ENCODE data around the gene DTNA. TPM values are rescaled to one million over a fixed set of nuclear protein-coding genes. Genes with fewer than 3 reads are reported as not detected.
"Not testable (repeated sequence)": the region's sequence is repeated elsewhere in the genome, so short reads cannot be mapped to it uniquely, and the experiment has no call there.

DTNA gene
- total RNA-seq, 4 donors from 2014 or later, result 26.1 to 58.3 (median 40.3) TPM

DNA sequence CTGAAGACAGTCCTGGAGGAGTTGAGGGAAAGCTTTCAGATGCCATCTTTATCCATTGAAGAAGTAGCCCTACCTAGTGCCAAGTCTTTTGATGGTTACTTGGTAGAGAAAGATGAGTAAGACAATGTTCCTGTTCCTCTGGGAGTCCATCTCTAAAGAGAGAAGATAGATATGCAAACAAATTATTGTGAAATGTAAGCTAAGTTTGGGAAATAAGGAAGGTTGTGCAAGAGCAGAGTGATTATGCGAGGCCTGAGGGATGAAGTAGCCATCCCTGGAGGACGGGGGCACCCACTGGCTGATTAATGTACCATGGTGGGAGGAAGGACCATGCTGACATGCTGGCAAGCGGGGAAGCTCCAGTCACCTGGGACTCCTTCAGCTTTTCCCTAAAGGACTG, 994 bp upstream of the DTNA start:
- 55 to 62% methylated on average over 3 of the region's 3 CpGs for WGBS, 2 donors
- Histone ChIP-seq H3K36me3 (no peaks in the 10 kb centered on the region), H3K27ac (peak overlapping the region; percentile 5 to 84 (median 66))

DNA sequence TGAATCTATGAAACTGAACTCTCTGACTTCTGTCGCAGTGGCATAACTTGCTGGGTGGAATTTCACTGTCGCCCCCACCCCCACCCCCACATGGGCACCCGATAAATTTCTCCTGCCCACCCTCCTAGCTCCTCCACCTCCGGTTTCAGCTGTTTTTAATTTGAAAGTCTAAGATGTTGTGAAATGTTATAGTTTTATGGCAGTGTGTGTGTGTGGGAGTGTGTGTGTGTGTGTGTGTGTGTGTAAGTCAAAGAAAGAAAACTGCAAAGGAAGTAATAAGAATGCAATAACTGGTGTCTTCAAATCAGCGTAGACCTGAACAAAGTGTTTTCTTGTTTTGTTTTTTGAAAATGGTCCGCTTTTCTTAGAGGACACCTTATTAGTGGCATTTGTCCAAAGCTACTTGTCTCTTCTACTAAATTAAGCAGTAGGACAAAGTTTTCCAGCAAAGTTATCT, 388 bp downstream of the DTNA start:
- WGBS, 2 donors, result 17 to 21% methylated on average over 6 of the region's 6 CpGs

More for the DNA sequence above, 994 bp upstream of the DTNA start:
- DNase-seq (ENCODE audit: low spot score in 2 of 2), result no peak
- no peaks in the 10 kb centered on the region for H3K9me3 ChIP-seq
- H3K4me3 ChIP-seq, result no peak overlapping the region
- peaks cover 0 to 52% (median 22%) of the 10 kb centered on the region in 4 donors for H3K4me1 ChIP-seq
- TF ChIP-seq EP300 (IDR thresholded peaks at IDR 0.05) (peak in 1 of 2 donors; percentile 75), POLR2A (IDR thresholded peaks at IDR 0.05) (no peak)
- TF ChIP-seq, protein P1, sequence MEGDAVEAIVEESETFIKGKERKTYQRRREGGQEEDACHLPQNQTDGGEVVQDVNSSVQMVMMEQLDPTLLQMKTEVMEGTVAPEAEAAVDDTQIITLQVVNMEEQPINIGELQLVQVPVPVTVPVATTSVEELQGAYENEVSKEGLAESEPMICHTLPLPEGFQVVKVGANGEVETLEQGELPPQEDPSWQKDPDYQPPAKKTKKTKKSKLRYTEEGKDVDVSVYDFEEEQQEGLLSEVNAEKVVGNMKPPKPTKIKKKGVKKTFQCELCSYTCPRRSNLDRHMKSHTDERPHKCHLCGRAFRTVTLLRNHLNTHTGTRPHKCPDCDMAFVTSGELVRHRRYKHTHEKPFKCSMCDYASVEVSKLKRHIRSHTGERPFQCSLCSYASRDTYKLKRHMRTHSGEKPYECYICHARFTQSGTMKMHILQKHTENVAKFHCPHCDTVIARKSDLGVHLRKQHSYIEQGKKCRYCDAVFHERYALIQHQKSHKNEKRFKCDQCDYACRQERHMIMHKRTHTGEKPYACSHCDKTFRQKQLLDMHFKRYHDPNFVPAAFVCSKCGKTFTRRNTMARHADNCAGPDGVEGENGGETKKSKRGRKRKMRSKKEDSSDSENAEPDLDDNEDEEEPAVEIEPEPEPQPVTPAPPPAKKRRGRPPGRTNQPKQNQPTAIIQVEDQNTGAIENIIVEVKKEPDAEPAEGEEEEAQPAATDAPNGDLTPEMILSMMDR (IDR thresholded peaks at IDR 0.05), result no peak
- no peaks in the 10 kb centered on the region for H3K27me3 ChIP-seq

GRCh38 chr18:34710934-34711333, 836 bp downstream of the DTNA start:
- Histone ChIP-seq H3K4me1 (peaks cover 0 to 52% (median 22%) of the 10 kb centered on the region in 4 donors), H3K4me3 (peak overlapping the region in 2 of 4 donors; percentile 19 to 39), H3K36me3 (no peaks in the 10 kb centered on the region), H3K9me3 (no peaks in the 10 kb centered on the region), H3K27me3 (no peaks in the 10 kb centered on the region), H3K27ac (peak overlapping the region; percentile 22 to 84 (median 66))
- WGBS, 2 donors, result 22 to 23% methylated on average over 5 of the region's 5 CpGs
- peak in 1 of 2 donors; percentile 48 for TF ChIP-seq EP300 (IDR thresholded peaks at IDR 0.05)
- TF ChIP-seq, protein P1 (IDR thresholded peaks at IDR 0.05), result no peak
- no peak for DNase-seq (ENCODE audit: low spot score in 2 of 2)

More for the DNA sequence above, 388 bp downstream of the DTNA start:
- H3K4me1 ChIP-seq, result peaks cover 0 to 52% (median 22%) of the 10 kb centered on the region in 4 donors
- H3K27ac ChIP-seq, result peak overlapping the region; percentile 22 to 84 (median 66)
- H3K27me3 ChIP-seq, result no peaks in the 10 kb centered on the region
- no peaks in the 10 kb centered on the region for H3K9me3 ChIP-seq
- H3K4me3 ChIP-seq, result peak overlapping the region in 3 of 4 donors; percentile 5 to 39 (median 19)
- DNase-seq (ENCODE audit: low spot score in 2 of 2), result no peak
- no peaks in the 10 kb centered on the region for H3K36me3 ChIP-seq
- no peak for TF ChIP-seq POLR2A (IDR thresholded peaks at IDR 0.05)

GRCh38 chr18:34716111-34716510, 6.0 kb downstream of the DTNA start:
- H3K9me3 ChIP-seq, result not testable (repeated sequence)
- WGBS, 2 donors, result 92 to 95% methylated on average over 14 of the region's 14 CpGs

GRCh38 chr18:34718610-34719009, 8.5 kb downstream of the DTNA start:
- Histone ChIP-seq H3K36me3 (no peaks in the 10 kb centered on the region), H3K4me3 (no peak overlapping the region), H3K27ac (no peak overlapping the region), H3K9me3 (no peaks in the 10 kb centered on the region), H3K27me3 (no peaks in the 10 kb centered on the region), H3K4me1 (no peaks in the 10 kb centered on the region)
- TF ChIP-seq POLR2A (IDR thresholded peaks at IDR 0.05), result no peak
- no peak for DNase-seq (ENCODE audit: low spot score in 2 of 2)
- 69 to 78% methylated on average over 1 of the region's 1 CpG for WGBS, 2 donors

More at GRCh38 chr18:34716111-34716510, 6.0 kb downstream of the DTNA start:
- H3K36me3 ChIP-seq; H3K27me3 ChIP-seq; H3K27ac ChIP-seq; DNase-seq (ENCODE audit: low spot score in 2 of 2); H3K4me1 ChIP-seq; H3K4me3 ChIP-seq: not testable (repeated sequence)

DNA sequence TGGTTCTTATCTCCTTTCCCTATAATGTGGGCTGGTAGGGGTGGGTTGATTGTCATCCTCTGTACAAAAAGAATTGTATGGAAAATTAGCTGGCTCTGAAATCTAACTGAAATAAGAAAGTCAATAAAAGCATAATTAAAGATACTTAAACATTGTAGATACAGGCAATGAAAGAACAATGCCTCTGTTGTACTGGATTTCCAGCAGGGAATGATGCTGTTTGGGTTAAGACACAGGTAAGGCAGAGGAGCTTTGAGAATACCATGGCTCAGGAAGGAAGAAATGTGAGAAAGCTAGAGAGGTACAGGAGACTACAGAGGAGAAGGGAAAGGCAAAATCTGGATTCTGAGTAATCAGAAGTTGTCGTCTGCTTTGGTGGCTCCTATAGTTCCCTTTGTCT, 10.1 kb downstream of the DTNA start:
- Histone ChIP-seq H3K4me1 (no peaks in the 10 kb centered on the region), H3K36me3 (no peaks in the 10 kb centered on the region), H3K4me3 (no peak overlapping the region), H3K27ac (no peak overlapping the region), H3K9me3 (peaks cover 0 to 8% (median 0%) of the 10 kb centered on the region in 4 donors), H3K27me3 (no peaks in the 10 kb centered on the region)
- DNase-seq (ENCODE audit: low spot score in 2 of 2), result no peak
- WGBS, 2 donors, result 88 to 96% methylated on average over 1 of the region's 1 CpG
- TF ChIP-seq POLR2A (IDR thresholded peaks at IDR 0.05), result no peak
- TF ChIP-seq EP300 (IDR thresholded peaks at IDR 0.05), result no peak
- TF ChIP-seq, protein P1 (IDR thresholded peaks at IDR 0.05), result no peak

DNA sequence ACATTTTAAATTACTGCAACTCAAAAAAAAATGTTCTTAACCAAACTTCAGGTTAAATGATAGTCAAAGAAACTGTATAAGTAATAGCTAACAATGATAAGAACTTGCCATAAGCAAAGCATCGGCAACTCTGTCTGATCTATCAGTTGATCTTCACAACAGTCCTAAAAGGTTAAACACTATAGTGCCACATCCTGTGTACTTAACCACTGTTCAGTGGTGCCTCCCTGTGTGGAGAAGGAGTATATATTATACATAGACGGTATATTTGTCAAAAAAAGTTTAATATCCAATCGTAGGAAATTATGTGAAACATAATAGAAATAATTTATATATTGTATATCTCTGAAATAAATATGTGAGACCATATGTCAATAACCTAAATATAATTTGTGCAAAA, 13.0 kb downstream of the DTNA start:
- no peaks in the 10 kb centered on the region for H3K36me3 ChIP-seq
- no peak overlapping the region for H3K4me3 ChIP-seq
- 76 to 79% methylated on average over 3 of the region's 3 CpGs for WGBS, 2 donors
- no peak overlapping the region for H3K27ac ChIP-seq
- TF ChIP-seq, protein P1 (IDR thresholded peaks at IDR 0.05), result no peak
- no peak for TF ChIP-seq EP300 (IDR thresholded peaks at IDR 0.05)
- TF ChIP-seq POLR2A (IDR thresholded peaks at IDR 0.05), result no peak
- H3K27me3 ChIP-seq, result no peaks in the 10 kb centered on the region
- H3K4me1 ChIP-seq, result no peaks in the 10 kb centered on the region
- DNase-seq (ENCODE audit: low spot score in 2 of 2), result no peak
- H3K9me3 ChIP-seq, result peaks cover 0 to 8% (median 0%) of the 10 kb centered on the region in 4 donors

DNA sequence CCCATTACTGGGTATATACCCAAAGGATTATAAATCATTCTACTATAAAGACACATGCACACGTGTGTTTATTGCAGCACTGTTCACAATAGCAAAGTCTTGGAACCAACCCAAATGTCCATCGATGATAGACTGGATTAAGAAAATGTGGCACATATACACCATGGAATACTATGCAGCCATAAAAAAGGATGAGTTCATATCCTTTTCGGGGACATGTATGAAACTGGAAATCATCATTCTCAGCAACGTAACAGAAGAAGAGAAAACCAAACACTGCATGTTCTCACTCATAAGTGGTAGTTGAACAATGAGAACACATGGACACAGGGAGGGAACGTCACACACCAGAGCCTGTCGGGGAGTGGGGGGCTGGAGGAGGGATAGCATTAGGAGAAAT, 15.6 kb downstream of the DTNA start:
- not testable (repeated sequence) for H3K4me3 ChIP-seq; DNase-seq (ENCODE audit: low spot score in 2 of 2); H3K36me3 ChIP-seq; H3K27ac ChIP-seq; H3K27me3 ChIP-seq; H3K4me1 ChIP-seq; H3K9me3 ChIP-seq
- 95 to 96% methylated on average over 6 of the region's 6 CpGs for WGBS, 2 donors
